AG09319 (cell line): ENCODE results near the gene PIGA.
A peak's percentile ranks its signal among the peaks of the same experiment; 100 is the strongest.

ENCODE experiments used
- DNase-seq: peaks from one replicate; pipeline ENCODE4 v3.0.0-alpha.2; 2010; ENCODE audit warnings: low read depth; ENCODE audit errors: extremely low read depth
- TF ChIP-seq, protein P1 (sequence below): IDR thresholded peaks from 2 replicates; pipeline ENCODE4 v1.5.1; 2011; ENCODE audit warnings: low read depth, mild to moderate bottlenecking, inconsistent platforms, low read length, moderate library complexity

PIGA gene

DNA sequence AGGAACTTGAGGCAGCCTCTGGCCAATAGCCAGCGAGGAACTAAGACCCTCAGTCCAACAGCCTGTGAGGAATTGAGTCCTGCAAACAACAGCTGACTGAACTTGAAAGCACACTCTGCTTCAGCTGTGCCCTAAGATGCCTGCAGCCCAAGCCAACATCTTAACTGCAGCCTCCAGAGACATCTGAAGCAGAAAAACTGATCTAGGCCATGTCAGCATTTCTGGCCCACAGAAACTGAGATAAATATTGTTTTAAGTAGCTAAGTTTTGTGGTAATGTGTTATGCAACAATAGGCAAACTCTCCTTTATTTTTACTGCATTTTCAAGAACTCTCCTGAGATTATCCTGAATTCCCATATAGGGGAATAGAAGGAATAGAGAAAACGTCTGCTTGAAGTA lies 24.4 kb upstream of the PIGA start:
- TF ChIP-seq, protein P1, sequence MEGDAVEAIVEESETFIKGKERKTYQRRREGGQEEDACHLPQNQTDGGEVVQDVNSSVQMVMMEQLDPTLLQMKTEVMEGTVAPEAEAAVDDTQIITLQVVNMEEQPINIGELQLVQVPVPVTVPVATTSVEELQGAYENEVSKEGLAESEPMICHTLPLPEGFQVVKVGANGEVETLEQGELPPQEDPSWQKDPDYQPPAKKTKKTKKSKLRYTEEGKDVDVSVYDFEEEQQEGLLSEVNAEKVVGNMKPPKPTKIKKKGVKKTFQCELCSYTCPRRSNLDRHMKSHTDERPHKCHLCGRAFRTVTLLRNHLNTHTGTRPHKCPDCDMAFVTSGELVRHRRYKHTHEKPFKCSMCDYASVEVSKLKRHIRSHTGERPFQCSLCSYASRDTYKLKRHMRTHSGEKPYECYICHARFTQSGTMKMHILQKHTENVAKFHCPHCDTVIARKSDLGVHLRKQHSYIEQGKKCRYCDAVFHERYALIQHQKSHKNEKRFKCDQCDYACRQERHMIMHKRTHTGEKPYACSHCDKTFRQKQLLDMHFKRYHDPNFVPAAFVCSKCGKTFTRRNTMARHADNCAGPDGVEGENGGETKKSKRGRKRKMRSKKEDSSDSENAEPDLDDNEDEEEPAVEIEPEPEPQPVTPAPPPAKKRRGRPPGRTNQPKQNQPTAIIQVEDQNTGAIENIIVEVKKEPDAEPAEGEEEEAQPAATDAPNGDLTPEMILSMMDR, result no peak
- DNase-seq, result no peak

DNA sequence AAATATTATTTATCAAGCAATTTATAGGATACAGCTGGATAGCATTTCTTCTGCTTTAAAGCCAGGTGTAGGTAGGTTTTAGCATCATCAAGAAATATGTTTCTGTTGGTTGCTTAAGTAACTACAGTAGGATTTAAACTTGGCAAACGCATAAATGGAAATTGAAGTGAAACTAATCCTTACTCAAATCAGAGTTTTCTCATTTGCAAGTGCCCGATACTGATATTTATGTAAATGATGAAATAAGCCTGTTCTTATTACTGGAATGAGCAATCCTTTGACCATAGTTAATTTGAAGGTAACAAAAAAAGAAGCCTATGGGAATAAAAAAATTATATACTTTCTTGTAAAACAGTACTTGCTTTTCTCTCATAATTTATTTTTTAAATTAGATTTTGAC lies 23.2 kb upstream of the PIGA start:
- no peak for DNase-seq
- TF ChIP-seq, protein P1, result no peak

DNA sequence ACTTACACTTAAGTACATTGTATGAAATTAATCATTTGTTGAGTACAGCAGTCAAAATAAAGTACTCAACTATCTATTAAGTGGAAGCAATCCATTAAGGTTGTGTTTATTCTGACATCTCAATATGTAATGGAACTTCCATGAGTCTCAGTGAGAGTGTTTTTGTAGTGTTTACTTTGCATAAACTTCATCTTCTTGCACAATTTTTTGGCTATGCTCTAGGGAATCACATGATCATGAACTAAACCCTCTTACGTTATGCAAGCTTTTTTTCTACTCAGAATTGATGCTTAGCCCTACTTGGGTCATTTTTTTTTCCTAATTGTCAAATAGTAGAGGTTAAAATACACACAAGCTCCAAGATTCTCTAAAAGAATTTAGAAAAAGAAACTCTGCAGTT lies 21.1 kb upstream of the PIGA start:
- TF ChIP-seq, protein P1, result no peak
- DNase-seq, result no peak

DNA sequence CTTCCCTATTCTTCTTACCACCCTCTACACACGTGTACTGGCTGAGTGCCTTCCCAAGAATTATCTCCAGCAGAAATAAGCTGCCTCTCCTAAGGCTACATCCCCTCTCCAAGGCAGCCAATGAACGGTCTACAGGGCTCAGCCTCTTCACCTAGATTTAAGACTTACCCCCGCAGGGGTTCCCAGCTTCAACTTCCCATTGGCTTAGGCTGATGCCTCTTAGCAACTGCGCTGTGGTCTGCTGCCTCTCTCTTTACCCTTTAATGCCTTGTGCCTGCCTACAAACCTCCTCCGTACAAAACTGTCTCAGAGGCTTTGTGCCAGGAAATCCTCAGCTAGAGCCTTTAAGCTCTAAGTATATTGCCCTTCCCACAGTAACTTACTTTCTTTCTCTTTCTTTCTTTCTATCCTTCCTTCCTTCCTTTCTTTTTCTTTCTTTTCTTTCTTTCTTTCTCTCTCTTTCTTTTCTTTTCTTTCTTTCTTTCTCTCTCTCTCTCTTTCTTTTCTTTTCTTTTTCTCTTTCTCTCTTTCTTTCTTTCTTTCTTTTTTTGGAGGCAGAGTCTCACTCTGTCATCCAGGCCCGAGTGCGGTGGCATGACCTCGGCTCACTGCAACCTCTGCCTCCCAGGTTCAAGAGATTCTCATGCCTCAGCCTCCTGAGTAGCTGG lies 15.1 kb upstream of the PIGA start:
- no peak for DNase-seq
- TF ChIP-seq, protein P1, result no peak

DNA sequence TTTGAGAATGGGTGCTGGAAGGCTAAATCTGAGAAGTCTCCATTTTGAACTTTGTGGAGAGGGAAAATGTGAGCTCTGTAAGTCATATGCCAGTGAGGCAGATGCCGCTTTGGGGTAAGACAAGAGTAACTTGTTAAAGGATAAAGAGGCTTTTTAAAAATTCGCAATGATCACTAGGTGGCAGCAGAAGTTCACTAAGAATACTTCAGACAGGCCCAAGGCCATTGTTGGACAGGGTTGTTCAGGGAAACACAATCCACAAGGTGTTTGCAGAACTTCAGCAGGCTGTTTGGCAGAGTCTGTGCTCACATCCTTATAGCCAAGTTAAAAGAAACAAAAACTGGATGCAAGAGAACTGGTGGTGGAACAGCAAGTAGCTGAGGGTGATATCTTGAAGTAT lies 13.7 kb upstream of the PIGA start:
- peak; percentile 47 for DNase-seq
- TF ChIP-seq, protein P1, result peak; percentile 59

DNA sequence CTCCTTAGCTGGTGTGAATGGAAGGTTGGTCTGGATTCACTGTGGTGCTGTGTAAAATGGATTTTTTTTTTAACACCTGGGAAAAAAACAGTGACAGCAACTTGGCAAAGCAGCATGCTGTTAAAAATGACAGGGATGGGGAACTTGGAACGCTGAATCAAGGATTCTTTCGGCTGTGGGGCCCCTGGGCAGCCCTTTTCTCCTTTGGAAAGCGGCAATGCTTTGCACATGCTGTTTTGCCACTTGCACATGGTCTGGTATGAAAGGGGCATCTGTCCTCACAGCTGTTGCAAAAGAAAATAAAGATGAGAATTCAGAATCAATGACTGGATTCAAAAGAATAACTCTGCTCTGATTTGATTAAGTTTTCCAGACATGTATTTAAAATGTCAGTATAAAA lies 10.7 kb upstream of the PIGA start:
- TF ChIP-seq, protein P1, result no peak
- DNase-seq, result no peak

DNA sequence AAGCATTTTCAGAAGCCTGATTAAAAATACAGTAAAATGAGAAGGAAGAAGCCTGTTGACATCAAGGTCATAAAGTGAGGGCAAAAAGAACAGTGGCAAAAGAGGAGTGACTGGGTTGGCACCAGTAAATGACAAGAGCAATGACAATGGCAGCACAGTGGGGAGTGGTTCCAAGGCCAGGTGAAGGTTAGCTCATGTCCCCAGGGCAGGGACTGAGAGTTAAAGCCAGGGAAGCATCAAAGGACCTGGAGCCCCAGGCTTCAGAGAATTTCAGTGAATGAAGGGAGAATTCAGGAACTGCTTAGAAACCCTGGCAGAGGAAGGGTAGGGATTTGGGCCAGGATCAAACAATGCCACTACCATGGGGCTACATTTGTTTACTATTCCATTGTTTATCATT lies 8.8 kb upstream of the PIGA start:
- DNase-seq, result no peak
- TF ChIP-seq, protein P1, result no peak
